SIG-M5 treated with dmso at 0.1 percent for 504 hours (cell line): ENCODE results near the gene OPRL1.
A peak's percentile ranks its signal among the peaks of the same experiment; 100 is the strongest.
"Not testable (repeated sequence)": the region's sequence is repeated elsewhere in the genome, so short reads cannot be mapped to it uniquely, and the experiment has no call there.

ENCODE experiments used
- DNase-seq: peaks from one replicate; lab custom pipeline; 2025; ENCODE audit not compliant: unreplicated experiment; lab: John Stamatoyannopoulos, UW

Gene OPRL1

GRCh38 chr20:64083378-64083803 lies 3.5 kb downstream of the OPRL1 start:
- DNase-seq: peak; percentile 84

GRCh38 chr20:64083804-64084684 lies 4.2 kb downstream of the OPRL1 start, which contains the start of gene LKAAEAR1:
TSS of gene LKAAEAR1 (minus strand) at chr20:64084398. CDS start at chr20:64084219, 179 bp downstream.
- DNase-seq: peak; percentile 44

GRCh38 chr20:64084685-64085152 lies 4.8 kb downstream of the OPRL1 start:
- DNase-seq: no peak

- DNase-seq: no peak
These were observed 6.9 kb downstream of the OPRL1 start for GRCh38 chr20:64086801-64087200.

GRCh38 chr20:64087226-64087825 lies 7.4 kb downstream of the OPRL1 start:
- not testable (repeated sequence) for DNase-seq

- not testable (repeated sequence) for DNase-seq
These were observed 8.7 kb downstream of the OPRL1 start for GRCh38 chr20:64088586-64088985.

GRCh38 chr20:64090165-64090564 lies 10.3 kb downstream of the OPRL1 start:
- no peak for DNase-seq

GRCh38 chr20:64091340-64091739 lies 11.5 kb downstream of the OPRL1 start:
- no peak for DNase-seq

GRCh38 chr20:64091770-64092169 lies 11.9 kb downstream of the OPRL1 start:
- DNase-seq: no peak

GRCh38 chr20:64092258-64093012 lies 12.6 kb downstream of the OPRL1 start:
- DNase-seq: no peak

GRCh38 chr20:64093013-64093503 lies 13.2 kb downstream of the OPRL1 start:
- DNase-seq: no peak

GRCh38 chr20:64095455-64095854 lies 15.6 kb downstream of the OPRL1 start:
- no peak for DNase-seq

- DNase-seq: no peak
These were observed 16.0 kb downstream of the OPRL1 start for GRCh38 chr20:64095927-64096326.

- DNase-seq: no peak
These were observed 16.7 kb downstream of the OPRL1 start for GRCh38 chr20:64096535-64096934.

- DNase-seq: no peak
These were observed 18.7 kb downstream of the OPRL1 start for GRCh38 chr20:64098471-64099013.

GRCh38 chr20:64099086-64099786 lies 19.4 kb downstream of the OPRL1 start:
- no peak for DNase-seq

- no peak for DNase-seq
These were observed 20.1 kb downstream of the OPRL1 start for GRCh38 chr20:64099880-64100565.

GRCh38 chr20:64100566-64100888 lies 20.6 kb downstream of the OPRL1 start:
- DNase-seq: no peak

GRCh38 chr20:64100946-64101688 lies 21.2 kb downstream of the OPRL1 start:
- DNase-seq: no peak
